ENCODE data around the gene AGAP1.

DNA sequence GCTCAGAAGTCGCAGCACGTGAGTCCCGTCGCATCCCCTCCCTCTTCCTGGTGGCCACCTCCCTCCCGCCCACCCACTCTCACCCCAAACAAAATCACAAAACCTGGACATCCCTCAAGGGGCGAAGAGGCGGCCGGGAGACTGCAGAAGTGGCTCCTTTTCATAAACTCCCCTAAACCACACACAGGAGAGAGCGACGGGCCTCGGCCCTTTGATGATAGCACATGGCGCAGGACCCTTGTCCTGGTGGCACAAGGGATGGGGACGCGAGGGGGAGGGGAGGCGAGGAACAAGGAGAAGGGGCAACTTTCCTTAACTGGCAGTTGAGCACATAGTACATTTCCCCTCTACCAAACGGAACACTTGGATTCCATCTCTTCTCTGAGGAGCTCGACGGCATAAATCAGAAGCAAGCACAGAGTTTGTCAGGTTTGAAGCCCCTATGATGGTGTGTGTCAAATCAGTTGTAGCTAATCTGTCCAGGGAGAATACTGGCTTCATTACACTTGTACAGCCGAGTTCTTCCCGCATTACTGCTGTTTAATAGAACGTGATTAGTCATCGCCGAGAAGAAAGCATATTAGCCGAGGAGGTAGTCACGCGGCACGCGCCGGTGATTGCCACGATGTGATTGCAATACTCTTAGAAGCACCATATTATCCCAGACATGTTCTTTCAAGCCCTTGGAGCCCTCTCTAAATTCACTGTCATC is 630.5 kb downstream of the AGAP1 start:
- TF ChIP-seq, protein P1, sequence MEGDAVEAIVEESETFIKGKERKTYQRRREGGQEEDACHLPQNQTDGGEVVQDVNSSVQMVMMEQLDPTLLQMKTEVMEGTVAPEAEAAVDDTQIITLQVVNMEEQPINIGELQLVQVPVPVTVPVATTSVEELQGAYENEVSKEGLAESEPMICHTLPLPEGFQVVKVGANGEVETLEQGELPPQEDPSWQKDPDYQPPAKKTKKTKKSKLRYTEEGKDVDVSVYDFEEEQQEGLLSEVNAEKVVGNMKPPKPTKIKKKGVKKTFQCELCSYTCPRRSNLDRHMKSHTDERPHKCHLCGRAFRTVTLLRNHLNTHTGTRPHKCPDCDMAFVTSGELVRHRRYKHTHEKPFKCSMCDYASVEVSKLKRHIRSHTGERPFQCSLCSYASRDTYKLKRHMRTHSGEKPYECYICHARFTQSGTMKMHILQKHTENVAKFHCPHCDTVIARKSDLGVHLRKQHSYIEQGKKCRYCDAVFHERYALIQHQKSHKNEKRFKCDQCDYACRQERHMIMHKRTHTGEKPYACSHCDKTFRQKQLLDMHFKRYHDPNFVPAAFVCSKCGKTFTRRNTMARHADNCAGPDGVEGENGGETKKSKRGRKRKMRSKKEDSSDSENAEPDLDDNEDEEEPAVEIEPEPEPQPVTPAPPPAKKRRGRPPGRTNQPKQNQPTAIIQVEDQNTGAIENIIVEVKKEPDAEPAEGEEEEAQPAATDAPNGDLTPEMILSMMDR (IDR thresholded peaks at IDR 0.05): no peak
- TF ChIP-seq POLR2A (IDR thresholded peaks at IDR 0.05): no peak
